Naive thymus-derived CD4-positive, alpha-beta T cell (primary cell): ENCODE results near the gene MORC4. TPM values are rescaled to one million over a fixed set of nuclear protein-coding genes. Genes with fewer than 3 reads are reported as not detected.
A peak's percentile ranks its signal among the peaks of the same experiment; 100 is the strongest.

ENCODE experiments used
- ATAC-seq: fragments of 150-1000 bp; cut with Tn5 transposase; 2 replicates; pipeline ENCODE4 v1.10.0; 2021; ENCODE audit warnings: mild to moderate bottlenecking, moderate library complexity
- CTCF ChIA-PET: fragments of 350-600 bp; sonication (Branson Sonifier 250); formaldehyde crosslinking; loops from one replicate; lab custom pipeline; 2021; ENCODE audit warnings: antibody characterized with exemption; lab: Charles Lee
- POLR2A ChIA-PET: fragments of 350-600 bp; sonication (Branson Sonifier 250); formaldehyde crosslinking; loops from one replicate; lab custom pipeline; 2021; ENCODE audit warnings: antibody characterized with exemption, inconsistent platforms; lab: Charles Lee
- DNase-seq, 9 donors: peaks; one replicate each; pipeline versions ENCODE4 v3.0.0 to v3.0.0-alpha.2; 2020 to 2022; ENCODE audit warnings: mixed read lengths in 1 of 9
- H3K27ac ChIP-seq: one replicate; pipeline ENCODE4 v1.7.0; 2013; ENCODE audit warnings: mild to moderate bottlenecking, low read depth, low read length, moderate library complexity
- H3K27me3 ChIP-seq, 2 donors: one replicate each; pipeline ENCODE4 v1.7.0; 2013; ENCODE audit warnings: low read length in 2 of 2, mild to moderate bottlenecking in 2 of 2, moderate library complexity in 2 of 2; ENCODE audit not compliant: control insufficient read depth in 2 of 2, insufficient read depth in 2 of 2
- H3K36me3 ChIP-seq, 3 experiments: 1 replicate in 2 of 3; 2 replicates in 1 of 3; pipeline ENCODE4 v1.7.0; 2013; ENCODE audit warnings: low read length in 3 of 3, mild to moderate bottlenecking in 3 of 3, moderate library complexity in 1 of 3; ENCODE audit not compliant: insufficient read depth in 3 of 3, control insufficient read depth in 2 of 3
- H3K4me1 ChIP-seq, 2 donors: one replicate each; pipeline ENCODE4 v1.7.0; 2013; ENCODE audit warnings: low read length in 2 of 2, mild to moderate bottlenecking in 2 of 2, moderate library complexity in 1 of 2; ENCODE audit not compliant: control insufficient read depth in 2 of 2, insufficient read depth in 2 of 2
- H3K4me3 ChIP-seq: 2 replicates; pipeline ENCODE4 v1.7.0; 2013; ENCODE audit warnings: mild to moderate bottlenecking, low read length
- H3K9me3 ChIP-seq, 3 experiments: 1 replicate in 2 of 3; 2 replicates in 1 of 3; pipeline ENCODE4 v1.7.0; 2013; ENCODE audit warnings: low read length in 3 of 3; ENCODE audit not compliant: control insufficient read depth in 2 of 3
- H3K27ac Mint-ChIP-seq, 9 donors: one replicate each; pipeline ENCODE4 v1.8.0; 2020 to 2022; ENCODE audit warnings: mixed read lengths in 9 of 9, mild to moderate bottlenecking in 8 of 9, moderate library complexity in 5 of 9, inconsistent platforms in 2 of 9
- H3K27me3 Mint-ChIP-seq, 5 donors: one replicate each; pipeline ENCODE4 v1.8.0; 2021 to 2022; ENCODE audit warnings: mixed read lengths in 5 of 5, mild to moderate bottlenecking in 1 of 5
- H3K36me3 Mint-ChIP-seq, 5 donors: one replicate each; pipeline ENCODE4 v1.8.0; 2020 to 2022; ENCODE audit warnings: mixed read lengths in 5 of 5, mild to moderate bottlenecking in 3 of 5, inconsistent platforms in 1 of 5
- H3K4me1 Mint-ChIP-seq, 7 donors: one replicate each; pipeline ENCODE4 v1.8.0; 2020 to 2022; ENCODE audit warnings: mixed read lengths in 7 of 7, mild to moderate bottlenecking in 3 of 7, inconsistent platforms in 1 of 7
- H3K4me3 Mint-ChIP-seq, 10 donors: one replicate each; pipeline ENCODE4 v1.8.0; 2020 to 2022; ENCODE audit warnings: mild to moderate bottlenecking in 10 of 10, mixed read lengths in 10 of 10, moderate library complexity in 6 of 10, inconsistent platforms in 2 of 10
- H3K9me3 Mint-ChIP-seq, 11 donors: one replicate each; pipeline ENCODE4 v1.8.0; 2020 to 2022; ENCODE audit warnings: mixed read lengths in 11 of 11, mild to moderate bottlenecking in 4 of 11, inconsistent platforms in 1 of 11, moderate library complexity in 1 of 11
- intact Hi-C, 2 donors: fragments of 100-400 bp; cut with micrococcal nuclease; formaldehyde crosslinking; loops; one replicate each; pipeline ENCODE4 v1.15.1; 2023
- polyA plus RNA-seq, 2 donors: library from polyadenylated mRNA; unstranded; fragments of 300-500 nt; fragmentation: Illumina TruSeq; gene quantifications; one replicate each; pipeline ENCODE4 v1.2.3, GENCODE V29; 2021
- total RNA-seq, 6 experiments: library from RNA in 5 of 6; stranded (reverse) in 5 of 6; gene quantifications; 1 replicate in 5 of 6; 2 replicates in 1 of 6; pipeline ENCODE4 v1.2.3 and lab custom pipeline; 2021 to 2026

MORC4 gene
- total RNA-seq (10 to 100 TPM in 2 of 5 experiments, 1 to 10 TPM in 3; 5.9 to 12.7 (median 8.2) TPM), polyA plus RNA-seq (1 to 10 TPM; 8.3 to 9.4 TPM), total RNA-seq (lab: John Stamatoyannopoulos, UW) (22.1 reads per million, percentile 52 among the genes with 10 or more reads in this experiment)

- H3K4me3 ChIP-seq: peak within 1 kb of the TSS; percentile 53
These were observed at the start of gene MORC4 for GRCh38 chrX:107000013-107000515. TSS of gene MORC4 (minus strand) at chrX:107000212. CDS start at chrX:106999969, 243 bp downstream.

GRCh38 chrX:107047622-107048021, 47.6 kb upstream of the MORC4 start:
- intact Hi-C loops: no loop called here
- Mint-ChIP-seq H3K9me3 (peaks cover 0 to 10% (median 0%) of the 10 kb centered on the region in 11 donors), H3K27me3 (peaks cover 0 to 17% (median 4%) of the 10 kb centered on the region in 5 donors), H3K4me3 (no peak overlapping the region), H3K27ac (no peak overlapping the region), H3K36me3 (peaks cover 0 to 6% (median 0%) of the 10 kb centered on the region in 5 donors), H3K4me1 (no peaks in the 10 kb centered on the region)
- Histone ChIP-seq H3K4me3 (no peak overlapping the region), H3K27me3 (no peaks in the 10 kb centered on the region), H3K9me3 (no peaks in the 10 kb centered on the region), H3K36me3 (no peaks in the 10 kb centered on the region), H3K27ac (no peak overlapping the region), H3K4me1 (no peaks in the 10 kb centered on the region)
- POLR2A ChIA-PET: no interaction called here
- CTCF ChIA-PET: no interaction called here
- ATAC-seq (no peak), DNase-seq (no peak)

More at GRCh38 chrX:107000013-107000515, at the start of gene MORC4:
- POLR2A ChIA-PET: interaction anchor here (1.2 kb wide), 1 partner anchor 629 kb away, joined by 5 read pairs; the partner anchor contains the start of gene PRPS1
- Mint-ChIP-seq H3K4me3 (peak within 1 kb of the TSS; percentile 75 to 94 (median 86)), H3K4me1 (peaks cover 5 to 13% (median 12%) of the 10 kb centered on the region in 7 donors), H3K9me3 (peaks cover 0 to 1% (median 0%) of the 10 kb centered on the region in 11 donors), H3K36me3 (no peaks in the 10 kb centered on the region), H3K27ac (peak within 1 kb of the TSS in 8 of 9 donors; percentile 57 to 87 (median 72)), H3K27me3 (peaks cover 0 to 2% (median 0%) of the 10 kb centered on the region in 5 donors)
- intact Hi-C loops: loop anchor here (1.0 to 5.0 kb wide), 5 partner anchors 118 to 1092 kb away; partner anchors contain the start of genes ATG4A (in 2 of the 2), PRPS1 (in 2 of the 2), PSMD10 (in 2 of the 2) and RBM41 (in 1 of the 2)
- Histone ChIP-seq H3K27ac (peak within 1 kb of the TSS; percentile 41), H3K36me3 (no peaks in the 10 kb centered on the region), H3K9me3 (no peaks in the 10 kb centered on the region), H3K27me3 (no peaks in the 10 kb centered on the region), H3K4me1 (peaks cover 0 to 5% of the 10 kb centered on the region in 2 donors)
- CTCF ChIA-PET: interaction anchor here (0.6 kb wide), 1 partner anchor 106 kb away, joined by 3 read pairs; no protein-coding TSS in a partner anchor
- ATAC-seq (peak; percentile 84), DNase-seq (peak; percentile 20 to 53 (median 42))

GRCh38 chrX:107029752-107030151, 29.7 kb upstream of the MORC4 start:
- no peaks in the 10 kb centered on the region for H3K36me3 ChIP-seq
- H3K9me3 ChIP-seq: no peaks in the 10 kb centered on the region
- Mint-ChIP-seq H3K27ac (no peak overlapping the region), H3K9me3 (no peaks in the 10 kb centered on the region), H3K27me3 (peaks cover 0 to 2% (median 0%) of the 10 kb centered on the region in 5 donors), H3K36me3 (no peaks in the 10 kb centered on the region), H3K4me1 (peaks cover 0 to 1% (median 0%) of the 10 kb centered on the region in 7 donors), H3K4me3 (no peak overlapping the region)
- H3K27me3 ChIP-seq: no peaks in the 10 kb centered on the region
- no peak for DNase-seq
- H3K4me3 ChIP-seq: no peak overlapping the region
- ChIA-PET POLR2A (no interaction called here), CTCF (no interaction called here)
- H3K4me1 ChIP-seq: no peaks in the 10 kb centered on the region
- ATAC-seq: no peak
- no peak overlapping the region for H3K27ac ChIP-seq
- intact Hi-C loops: loop anchor here (10.0 kb wide), 3 partner anchors 135 to 745 kb away; partner anchors contain the start of genes NCBP2L (in 1 of the 2) and TSC22D3 (in 1 of the 2)

- Histone ChIP-seq H3K27ac (no peak overlapping the region), H3K27me3 (no peaks in the 10 kb centered on the region), H3K4me1 (no peaks in the 10 kb centered on the region), H3K36me3 (no peaks in the 10 kb centered on the region), H3K9me3 (no peaks in the 10 kb centered on the region), H3K4me3 (no peak overlapping the region)
- DNase-seq (peak in 5 of 9 donors; percentile 0 to 23 (median 3)), ATAC-seq (no peak)
- no peak overlapping the region for H3K27ac Mint-ChIP-seq
- intact Hi-C loops: loop anchor here (1.0 to 10.0 kb wide), 5 partner anchors 131 to 1047 kb away; partner anchors contain the start of genes NCBP2L (in 1 of the 2) and TSC22D3 (in 1 of the 2)
- CTCF ChIA-PET: interaction anchor here (1.0 kb wide), 1 partner anchor 27 kb away, joined by 3 read pairs; no protein-coding TSS in a partner anchor
- POLR2A ChIA-PET: no interaction called here
- no peak overlapping the region for H3K4me3 Mint-ChIP-seq
- H3K27me3 Mint-ChIP-seq: peaks cover 0 to 4% (median 0%) of the 10 kb centered on the region in 5 donors
- peaks cover 0 to 1% (median 0%) of the 10 kb centered on the region in 7 donors for H3K4me1 Mint-ChIP-seq
- H3K36me3 Mint-ChIP-seq: no peaks in the 10 kb centered on the region
- H3K9me3 Mint-ChIP-seq: no peaks in the 10 kb centered on the region
These were observed 25.5 kb upstream of the MORC4 start for GRCh38 chrX:107025545-107025944.

DNA sequence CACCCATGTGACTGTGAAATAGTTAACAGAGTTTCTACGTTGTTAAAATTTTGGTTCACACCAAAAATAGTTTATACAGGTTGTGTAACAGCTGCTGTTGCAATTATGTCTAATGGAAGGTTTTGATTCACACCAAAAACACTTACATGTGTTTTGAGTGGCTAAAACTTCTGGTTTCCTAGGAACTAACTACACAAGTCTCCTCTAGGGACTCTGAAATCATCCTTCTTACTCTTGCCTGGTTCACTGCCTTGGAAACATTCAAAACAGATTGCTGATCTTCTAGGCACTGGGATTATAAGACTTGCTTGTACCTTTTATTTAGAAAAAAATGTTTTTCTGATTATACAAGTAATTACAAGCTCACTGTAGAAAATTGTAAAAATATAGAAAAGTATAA, 14.9 kb upstream of the MORC4 start:
- Mint-ChIP-seq H3K9me3 (no peaks in the 10 kb centered on the region), H3K4me3 (no peak overlapping the region), H3K27me3 (peaks cover 0 to 2% (median 0%) of the 10 kb centered on the region in 5 donors), H3K27ac (no peak overlapping the region), H3K36me3 (no peaks in the 10 kb centered on the region), H3K4me1 (no peaks in the 10 kb centered on the region)
- CTCF ChIA-PET: interaction anchor here (0.9 kb wide), 1 partner anchor 915 kb away, joined by 3 read pairs; no protein-coding TSS in a partner anchor
- ATAC-seq: no peak
- H3K4me1 ChIP-seq: no peaks in the 10 kb centered on the region
- no peak overlapping the region for H3K4me3 ChIP-seq
- H3K27me3 ChIP-seq: no peaks in the 10 kb centered on the region
- no peaks in the 10 kb centered on the region for H3K9me3 ChIP-seq
- no peaks in the 10 kb centered on the region for H3K36me3 ChIP-seq
- intact Hi-C loops: no loop called here
- POLR2A ChIA-PET: no interaction called here
- no peak overlapping the region for H3K27ac ChIP-seq
- DNase-seq: no peak

DNA sequence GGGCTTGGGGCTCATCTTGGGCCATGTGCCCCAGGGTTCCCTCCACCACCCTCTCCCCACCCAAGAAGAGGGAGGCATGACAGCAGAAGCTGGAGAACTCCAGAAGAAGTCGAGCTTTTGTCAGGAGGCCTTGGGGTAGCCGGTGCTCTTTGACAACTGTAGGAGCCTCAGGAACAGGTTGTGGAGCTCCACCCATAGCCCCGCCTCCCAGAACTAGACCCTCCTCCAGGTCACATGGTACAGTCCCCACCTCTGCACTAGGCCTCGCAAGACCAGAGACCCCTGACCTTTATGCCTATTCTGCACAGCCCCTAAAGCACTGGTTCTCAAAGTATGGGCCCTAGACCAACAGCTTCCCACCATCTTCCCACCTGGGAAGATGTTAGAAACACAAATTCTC, 8.0 kb upstream of the MORC4 start:
- Histone ChIP-seq H3K27ac (no peak overlapping the region), H3K4me3 (no peak overlapping the region), H3K9me3 (no peaks in the 10 kb centered on the region), H3K27me3 (no peaks in the 10 kb centered on the region), H3K36me3 (no peaks in the 10 kb centered on the region), H3K4me1 (no peaks in the 10 kb centered on the region)
- ATAC-seq (no peak), DNase-seq (no peak)
- CTCF ChIA-PET: no interaction called here
- Mint-ChIP-seq H3K27me3 (peaks cover 0 to 2% (median 0%) of the 10 kb centered on the region in 5 donors), H3K4me3 (no peak overlapping the region), H3K9me3 (no peaks in the 10 kb centered on the region), H3K36me3 (no peaks in the 10 kb centered on the region), H3K27ac (peak overlapping the region in 1 of 9 donors; percentile 14), H3K4me1 (no peaks in the 10 kb centered on the region)
- intact Hi-C loops: no loop called here
- POLR2A ChIA-PET: no interaction called here
